ENCODE data around the gene FFAR4. TPM values are rescaled to one million over a fixed set of nuclear protein-coding genes. Genes with fewer than 3 reads are reported as not detected.

FFAR4 gene
- total RNA-seq, 2 donors from 2014 or later = 1.3 TPM; not detected in 1

DNA sequence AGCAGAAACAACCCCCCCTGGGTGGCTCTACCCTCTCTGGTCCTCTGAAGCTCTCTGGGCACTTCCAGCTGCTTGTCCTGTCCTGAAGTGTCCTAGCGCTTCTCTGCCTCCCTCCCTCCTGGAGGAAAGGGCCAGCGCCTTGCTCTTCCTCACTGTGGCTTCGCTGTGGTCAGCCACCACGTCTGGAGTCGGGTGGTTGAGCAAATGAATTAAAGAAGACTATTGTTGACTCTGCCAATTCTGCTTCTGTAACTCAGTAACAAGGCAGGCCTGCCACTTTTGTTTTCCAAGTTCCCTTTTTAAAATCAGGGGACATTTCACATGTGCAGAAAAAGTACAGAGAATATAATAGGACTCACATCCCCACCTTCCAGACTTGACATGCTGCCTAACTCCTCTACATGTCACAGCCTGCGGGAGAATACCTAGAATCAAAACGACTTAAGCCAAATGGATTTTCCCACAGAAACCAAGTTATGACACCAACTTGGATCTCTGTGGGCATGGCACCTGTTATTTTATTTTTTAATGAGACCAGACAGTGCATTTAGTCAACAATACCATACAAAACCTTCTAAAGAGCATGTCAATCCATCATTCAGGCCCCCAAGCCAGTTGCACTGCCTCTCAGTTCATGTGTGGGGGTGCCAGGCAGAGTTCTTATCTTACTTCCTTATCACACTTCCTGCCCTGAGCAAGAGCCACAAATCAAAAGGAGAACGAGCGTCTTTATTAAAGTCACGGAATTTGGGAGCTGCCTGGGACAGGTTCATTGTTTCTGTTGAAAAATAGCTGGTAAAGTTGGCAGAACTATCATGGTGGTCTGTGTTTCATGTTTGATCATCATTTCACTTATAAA lies 6.8 kb downstream of the FFAR4 start:
- DNase-seq (ENCODE audit: low spot score) (no peak), ATAC-seq (ENCODE audit: insufficient number of reproducible peaks, low FRiP score, low read depth) (no peak)
- H3K4me3 ChIP-seq = no peak overlapping the region
- TF ChIP-seq, protein P1, sequence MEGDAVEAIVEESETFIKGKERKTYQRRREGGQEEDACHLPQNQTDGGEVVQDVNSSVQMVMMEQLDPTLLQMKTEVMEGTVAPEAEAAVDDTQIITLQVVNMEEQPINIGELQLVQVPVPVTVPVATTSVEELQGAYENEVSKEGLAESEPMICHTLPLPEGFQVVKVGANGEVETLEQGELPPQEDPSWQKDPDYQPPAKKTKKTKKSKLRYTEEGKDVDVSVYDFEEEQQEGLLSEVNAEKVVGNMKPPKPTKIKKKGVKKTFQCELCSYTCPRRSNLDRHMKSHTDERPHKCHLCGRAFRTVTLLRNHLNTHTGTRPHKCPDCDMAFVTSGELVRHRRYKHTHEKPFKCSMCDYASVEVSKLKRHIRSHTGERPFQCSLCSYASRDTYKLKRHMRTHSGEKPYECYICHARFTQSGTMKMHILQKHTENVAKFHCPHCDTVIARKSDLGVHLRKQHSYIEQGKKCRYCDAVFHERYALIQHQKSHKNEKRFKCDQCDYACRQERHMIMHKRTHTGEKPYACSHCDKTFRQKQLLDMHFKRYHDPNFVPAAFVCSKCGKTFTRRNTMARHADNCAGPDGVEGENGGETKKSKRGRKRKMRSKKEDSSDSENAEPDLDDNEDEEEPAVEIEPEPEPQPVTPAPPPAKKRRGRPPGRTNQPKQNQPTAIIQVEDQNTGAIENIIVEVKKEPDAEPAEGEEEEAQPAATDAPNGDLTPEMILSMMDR (IDR thresholded peaks at IDR 0.05) = no peak
- no peaks in the 10 kb centered on the region for H3K4me1 ChIP-seq (ENCODE audit: control insufficient read depth in 1 of 2, low read depth in 2 of 2)
- no peak overlapping the region for H3K27ac ChIP-seq
- H3K27me3 ChIP-seq (replicated peaks; ENCODE audit: insufficient read depth) = peaks cover 5% of the 10 kb centered on the region
- H3K36me3 ChIP-seq = no peaks in the 10 kb centered on the region
- no peaks in the 10 kb centered on the region for H3K9me3 ChIP-seq

DNA sequence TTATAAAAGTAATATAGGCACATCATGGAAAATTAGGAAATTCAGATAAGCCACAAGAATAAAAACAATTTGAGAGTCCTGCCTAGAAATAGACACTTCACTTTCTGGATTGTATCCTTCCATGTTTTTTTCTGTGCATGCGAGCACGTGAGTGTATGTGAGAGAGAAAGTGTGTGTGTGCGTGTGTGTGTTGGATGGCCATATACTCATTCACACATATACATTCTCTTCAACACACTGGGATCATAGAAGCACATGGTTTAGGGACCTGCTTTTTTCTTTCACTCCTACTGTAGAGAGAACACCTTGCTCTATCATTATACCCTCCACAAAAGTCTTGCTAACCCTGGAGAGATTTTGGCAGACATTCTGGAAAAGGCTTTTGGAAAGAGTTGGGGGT lies 7.5 kb downstream of the FFAR4 start:
- TF ChIP-seq, protein P1 (IDR thresholded peaks at IDR 0.05) = no peak
- no peaks in the 10 kb centered on the region for H3K36me3 ChIP-seq
- DNase-seq (ENCODE audit: low spot score) (no peak), ATAC-seq (ENCODE audit: insufficient number of reproducible peaks, low FRiP score, low read depth) (no peak)
- H3K27ac ChIP-seq = no peak overlapping the region
- H3K4me1 ChIP-seq (ENCODE audit: control insufficient read depth in 1 of 2, low read depth in 2 of 2) = no peaks in the 10 kb centered on the region
- H3K4me3 ChIP-seq = no peak overlapping the region
- H3K27me3 ChIP-seq (replicated peaks; ENCODE audit: insufficient read depth) = no peaks in the 10 kb centered on the region
- no peaks in the 10 kb centered on the region for H3K9me3 ChIP-seq

DNA sequence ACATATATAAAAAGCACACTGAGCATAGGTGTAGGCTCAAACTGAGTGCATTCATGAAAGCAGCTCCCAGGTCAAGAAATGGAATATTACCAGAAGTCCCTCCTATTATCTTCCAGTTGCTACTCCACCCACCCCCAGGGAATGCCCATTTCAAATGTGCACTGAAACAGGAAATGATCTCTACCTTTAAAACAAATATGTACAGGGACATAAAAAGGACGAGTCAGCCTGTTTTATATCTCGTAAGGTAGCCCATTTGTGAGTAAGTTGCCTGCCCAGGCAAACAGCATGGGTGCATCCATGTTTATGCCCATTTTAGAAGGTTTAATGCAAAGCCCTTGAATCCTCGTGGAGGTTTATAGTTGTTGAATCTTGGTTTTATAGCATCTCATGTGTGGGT lies 10.4 kb downstream of the FFAR4 start:
- Histone ChIP-seq H3K9me3 (no peaks in the 10 kb centered on the region), H3K36me3 (no peaks in the 10 kb centered on the region), H3K27me3 (replicated peaks; ENCODE audit: insufficient read depth) (no peaks in the 10 kb centered on the region), H3K4me1 (ENCODE audit: control insufficient read depth in 1 of 2, low read depth in 2 of 2) (no peaks in the 10 kb centered on the region), H3K27ac (no peak overlapping the region), H3K4me3 (no peak overlapping the region)
- TF ChIP-seq, protein P1 (IDR thresholded peaks at IDR 0.05) = no peak
- DNase-seq (ENCODE audit: low spot score) = no peak
- ATAC-seq (ENCODE audit: insufficient number of reproducible peaks, low FRiP score, low read depth) = no peak

DNA sequence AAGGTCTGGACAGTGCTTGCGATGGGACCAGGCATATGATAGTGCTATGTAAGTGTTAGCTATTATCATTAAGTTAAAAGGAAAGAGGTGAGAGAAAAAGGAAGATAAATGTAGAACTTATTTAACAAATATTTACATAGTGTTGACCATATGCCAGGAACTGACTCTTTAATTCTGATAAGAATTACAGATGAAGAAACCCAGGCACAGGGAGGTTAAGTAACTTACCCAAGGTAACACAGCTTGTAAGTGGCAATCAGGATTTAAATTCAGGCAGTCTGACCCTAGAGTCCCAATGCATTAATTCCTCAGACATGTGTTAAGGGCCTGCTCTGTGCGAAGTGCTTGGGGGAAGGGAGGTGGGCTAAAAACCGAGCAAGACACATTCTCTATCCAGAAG lies 11.1 kb downstream of the FFAR4 start:
- TF ChIP-seq, protein P1 (IDR thresholded peaks at IDR 0.05) = no peak
- no peak for DNase-seq (ENCODE audit: low spot score)
- H3K4me3 ChIP-seq = no peak overlapping the region
- H3K9me3 ChIP-seq = no peaks in the 10 kb centered on the region
- no peak for ATAC-seq (ENCODE audit: insufficient number of reproducible peaks, low FRiP score, low read depth)
- no peak overlapping the region for H3K27ac ChIP-seq
- H3K4me1 ChIP-seq (ENCODE audit: control insufficient read depth in 1 of 2, low read depth in 2 of 2) = no peaks in the 10 kb centered on the region
- no peaks in the 10 kb centered on the region for H3K36me3 ChIP-seq
- no peaks in the 10 kb centered on the region for H3K27me3 ChIP-seq (replicated peaks; ENCODE audit: insufficient read depth)

DNA sequence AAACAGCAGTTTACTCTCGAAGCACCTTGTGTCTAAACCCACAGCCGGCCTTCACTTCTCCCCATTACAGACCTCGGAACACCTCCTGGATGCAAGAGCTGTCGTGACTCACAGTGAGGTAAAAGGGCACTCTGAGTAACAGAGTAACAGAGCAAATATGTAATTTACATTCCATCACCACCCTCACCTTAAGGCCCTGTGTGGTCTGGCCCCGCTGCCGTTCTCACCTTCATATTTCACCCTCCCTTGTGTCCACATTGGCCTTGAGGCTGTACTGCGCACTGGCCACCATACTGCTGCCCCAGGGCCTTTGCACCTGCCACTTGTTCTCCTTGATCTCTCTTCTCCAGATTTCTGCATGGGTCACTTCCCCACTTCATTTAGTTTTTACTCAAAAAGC lies 12.6 kb downstream of the FFAR4 start:
- H3K4me3 ChIP-seq = no peak overlapping the region
- TF ChIP-seq, protein P1 (IDR thresholded peaks at IDR 0.05) = no peak
- DNase-seq (ENCODE audit: low spot score) (no peak), ATAC-seq (ENCODE audit: insufficient number of reproducible peaks, low FRiP score, low read depth) (no peak)
- H3K27ac ChIP-seq = no peak overlapping the region
- H3K4me1 ChIP-seq (ENCODE audit: control insufficient read depth in 1 of 2, low read depth in 2 of 2) = no peaks in the 10 kb centered on the region
- no peaks in the 10 kb centered on the region for H3K9me3 ChIP-seq
- no peaks in the 10 kb centered on the region for H3K36me3 ChIP-seq
- H3K27me3 ChIP-seq (replicated peaks; ENCODE audit: insufficient read depth) = no peaks in the 10 kb centered on the region
